Activated T-helper 2 cell treated with anti-CD3 and anti-CD28 coated beads, Interferon-gamma antibody, Interleukin-2, Interleukin-4, amounts not matched to agents 10 μg/mL and 5 μg/mL and 100 μg/mL, durations not matched to agents 14 hours and 24 hours and 36 hours (primary cell): ENCODE data around the gene ATP9B. TPM values are rescaled to one million over a fixed set of nuclear protein-coding genes. Genes with fewer than 3 reads are reported as not detected.
"Not testable (repeated sequence)": the region's sequence is repeated elsewhere in the genome, so short reads cannot be mapped to it uniquely, and the experiment has no call there.

Experiments used
- DNase-seq: peaks from one replicate; pipeline ENCODE4 v3.0.0; 2021; ENCODE audit warnings: low spot score
- H3K27ac Mint-ChIP-seq: one replicate; pipeline ENCODE4 v1.8.0; 2021; ENCODE audit warnings: mixed read lengths
- H3K27me3 Mint-ChIP-seq: one replicate; pipeline ENCODE4 v1.8.0; 2021; ENCODE audit warnings: low read depth, mixed read lengths
- H3K36me3 Mint-ChIP-seq: one replicate; pipeline ENCODE4 v1.8.0; 2021; ENCODE audit warnings: low read depth, mixed read lengths
- H3K4me1 Mint-ChIP-seq: one replicate; pipeline ENCODE4 v1.8.0; 2021; ENCODE audit warnings: low read depth, mixed read lengths
- H3K4me3 Mint-ChIP-seq: one replicate; pipeline ENCODE4 v1.8.0; 2021; ENCODE audit warnings: low read depth, mild to moderate bottlenecking, moderate library complexity, mixed read lengths
- H3K9me3 Mint-ChIP-seq: one replicate; pipeline ENCODE4 v1.8.0; 2021; ENCODE audit warnings: mixed read lengths
- intact Hi-C: fragments of 100-400 bp; cut with micrococcal nuclease; formaldehyde crosslinking; loops from one replicate; pipeline ENCODE4 v1.15.1; 2023
- total RNA-seq: library from RNA; stranded (reverse); gene quantifications from 2 replicates; pipeline ENCODE4 v1.2.3, GENCODE V29; 2022

The ATP9B gene
- total RNA-seq, 1 donor from 2014 or later: 27.6 TPM

- H3K27me3 Mint-ChIP-seq: no peaks in the 10 kb centered on the region
- H3K4me1 Mint-ChIP-seq: peaks cover 8% of the 10 kb centered on the region
- intact Hi-C loops: no loop called here
- no peak overlapping the region for H3K27ac Mint-ChIP-seq
- H3K36me3 Mint-ChIP-seq: peaks cover 3% of the 10 kb centered on the region
- H3K4me3 Mint-ChIP-seq: no peak overlapping the region
- no peaks in the 10 kb centered on the region for H3K9me3 Mint-ChIP-seq
- no peak for DNase-seq
These were observed 297.2 kb downstream of the ATP9B start for GRCh38 chr18:79366177-79367094.

- Mint-ChIP-seq H3K27ac (no peak overlapping the region), H3K36me3 (peaks cover 3% of the 10 kb centered on the region), H3K4me1 (peaks cover 12% of the 10 kb centered on the region), H3K4me3 (no peak overlapping the region), H3K9me3 (no peaks in the 10 kb centered on the region), H3K27me3 (no peaks in the 10 kb centered on the region)
- intact Hi-C loops: no loop called here
- no peak for DNase-seq
These were observed 298.3 kb downstream of the ATP9B start for GRCh38 chr18:79367480-79367879.

- intact Hi-C loops: no loop called here
- Mint-ChIP-seq H3K4me3 (no peak overlapping the region), H3K27ac (no peak overlapping the region), H3K4me1 (peaks cover 12% of the 10 kb centered on the region), H3K36me3 (peaks cover 3% of the 10 kb centered on the region), H3K27me3 (no peaks in the 10 kb centered on the region), H3K9me3 (no peaks in the 10 kb centered on the region)
- no peak for DNase-seq
These were observed 298.8 kb downstream of the ATP9B start for GRCh38 chr18:79367989-79368388.

- DNase-seq: no peak
- H3K4me1 Mint-ChIP-seq: peaks cover 12% of the 10 kb centered on the region
- intact Hi-C loops: no loop called here
- no peak overlapping the region for H3K27ac Mint-ChIP-seq
- no peaks in the 10 kb centered on the region for H3K36me3 Mint-ChIP-seq
- no peaks in the 10 kb centered on the region for H3K27me3 Mint-ChIP-seq
- H3K9me3 Mint-ChIP-seq: no peaks in the 10 kb centered on the region
- no peak overlapping the region for H3K4me3 Mint-ChIP-seq
These were observed 299.5 kb downstream of the ATP9B start for GRCh38 chr18:79368681-79369080.

- H3K4me1 Mint-ChIP-seq: peaks cover 12% of the 10 kb centered on the region
- no peaks in the 10 kb centered on the region for H3K36me3 Mint-ChIP-seq
- no peaks in the 10 kb centered on the region for H3K27me3 Mint-ChIP-seq
- no peak for DNase-seq
- H3K9me3 Mint-ChIP-seq: no peaks in the 10 kb centered on the region
- intact Hi-C loops: no loop called here
- peak overlapping the region; percentile 58 for H3K27ac Mint-ChIP-seq
- no peak overlapping the region for H3K4me3 Mint-ChIP-seq
These were observed 302.4 kb downstream of the ATP9B start for GRCh38 chr18:79371561-79372121.

- intact Hi-C loops: no loop called here
- H3K27me3 Mint-ChIP-seq: no peaks in the 10 kb centered on the region
- H3K4me3 Mint-ChIP-seq: no peak overlapping the region
- H3K27ac Mint-ChIP-seq: no peak overlapping the region
- peaks cover 12% of the 10 kb centered on the region for H3K4me1 Mint-ChIP-seq
- no peaks in the 10 kb centered on the region for H3K9me3 Mint-ChIP-seq
- no peaks in the 10 kb centered on the region for H3K36me3 Mint-ChIP-seq
- DNase-seq: no peak
These were observed 303.3 kb downstream of the ATP9B start for GRCh38 chr18:79372461-79372860.

GRCh38 chr18:79372991-79373390 is 303.8 kb downstream of the ATP9B start:
- no peak overlapping the region for H3K27ac Mint-ChIP-seq
- no peaks in the 10 kb centered on the region for H3K9me3 Mint-ChIP-seq
- intact Hi-C loops: no loop called here
- no peak overlapping the region for H3K4me3 Mint-ChIP-seq
- peaks cover 12% of the 10 kb centered on the region for H3K4me1 Mint-ChIP-seq
- H3K27me3 Mint-ChIP-seq: no peaks in the 10 kb centered on the region
- no peak for DNase-seq
- peaks cover 2% of the 10 kb centered on the region for H3K36me3 Mint-ChIP-seq

GRCh38 chr18:79373736-79374135 is 304.5 kb downstream of the ATP9B start:
- H3K27me3 Mint-ChIP-seq: no peaks in the 10 kb centered on the region
- no peak for DNase-seq
- peaks cover 5% of the 10 kb centered on the region for H3K36me3 Mint-ChIP-seq
- H3K4me3 Mint-ChIP-seq: no peak overlapping the region
- intact Hi-C loops: no loop called here
- H3K9me3 Mint-ChIP-seq: no peaks in the 10 kb centered on the region
- no peak overlapping the region for H3K27ac Mint-ChIP-seq
- peaks cover 8% of the 10 kb centered on the region for H3K4me1 Mint-ChIP-seq

GRCh38 chr18:79374408-79375171 is 305.4 kb downstream of the ATP9B start:
- Mint-ChIP-seq H3K9me3 (no peaks in the 10 kb centered on the region), H3K4me3 (no peak overlapping the region), H3K4me1 (peaks cover 14% of the 10 kb centered on the region), H3K27me3 (no peaks in the 10 kb centered on the region), H3K27ac (no peak overlapping the region), H3K36me3 (peaks cover 9% of the 10 kb centered on the region)
- intact Hi-C loops: no loop called here
- no peak for DNase-seq

GRCh38 chr18:79375441-79376154 is 306.4 kb downstream of the ATP9B start:
- Mint-ChIP-seq H3K9me3 (no peaks in the 10 kb centered on the region), H3K27ac (peak overlapping the region; percentile 18), H3K4me1 (peaks cover 14% of the 10 kb centered on the region), H3K4me3 (no peak overlapping the region), H3K36me3 (peaks cover 9% of the 10 kb centered on the region), H3K27me3 (no peaks in the 10 kb centered on the region)
- intact Hi-C loops: no loop called here
- DNase-seq: no peak

GRCh38 chr18:79376661-79377060 is 307.5 kb downstream of the ATP9B start:
- H3K9me3 Mint-ChIP-seq, intact Hi-C loops, H3K36me3 Mint-ChIP-seq, DNase-seq, H3K27me3 Mint-ChIP-seq, H3K27ac Mint-ChIP-seq, H3K4me3 Mint-ChIP-seq: not testable (repeated sequence)
- peaks cover 13% of the 10 kb centered on the region for H3K4me1 Mint-ChIP-seq

GRCh38 chr18:79377187-79377891 is 308.1 kb downstream of the ATP9B start:
- no peaks in the 10 kb centered on the region for H3K9me3 Mint-ChIP-seq
- H3K27me3 Mint-ChIP-seq: no peaks in the 10 kb centered on the region
- H3K36me3 Mint-ChIP-seq: peaks cover 9% of the 10 kb centered on the region
- intact Hi-C loops: no loop called here
- peaks cover 11% of the 10 kb centered on the region for H3K4me1 Mint-ChIP-seq
- no peak overlapping the region for H3K4me3 Mint-ChIP-seq
- no peak for DNase-seq
- no peak overlapping the region for H3K27ac Mint-ChIP-seq
